Liver (tissue), 9 donors: ENCODE results near the gene TMOD2. TPM values are rescaled to one million over a fixed set of nuclear protein-coding genes. Genes with fewer than 3 reads are reported as not detected.

Experiments
- DNase-seq: peaks from one replicate; pipeline ENCODE4 v3.0.0-alpha.2; 2017; ENCODE audit warnings: low spot score
- H3K27ac ChIP-seq, 2 donors: one replicate each; pipeline ENCODE4 v1.7.0; 2013; ENCODE audit warnings: inconsistent platforms in 2 of 2, low read length in 2 of 2, control low read depth in 1 of 2, low read depth in 1 of 2, mild to moderate bottlenecking in 1 of 2
- H3K27me3 ChIP-seq, 4 donors: one replicate each; pipeline versions ENCODE4 v1.6.1 to v1.7.0; 2013; ENCODE audit warnings: low read length in 3 of 4, inconsistent platforms in 1 of 4, mild to moderate bottlenecking in 1 of 4, moderate library complexity in 1 of 4; ENCODE audit not compliant: control insufficient read depth in 4 of 4, insufficient read depth in 4 of 4
- H3K36me3 ChIP-seq, 4 donors: one replicate each; pipeline versions ENCODE4 v1.6.1 to v1.7.0; 2013; ENCODE audit warnings: low read length in 3 of 4, mild to moderate bottlenecking in 3 of 4, low read depth in 1 of 4, moderate library complexity in 1 of 4; ENCODE audit not compliant: control insufficient read depth in 4 of 4, insufficient read depth in 3 of 4
- H3K4me1 ChIP-seq, 4 donors: one replicate each; pipeline versions ENCODE4 v1.6.1 to v1.7.0; 2013; ENCODE audit warnings: low read length in 3 of 4, mild to moderate bottlenecking in 3 of 4, moderate library complexity in 1 of 4; ENCODE audit not compliant: control insufficient read depth in 4 of 4, insufficient read depth in 4 of 4
- H3K4me3 ChIP-seq, 3 donors: one replicate each; pipeline versions ENCODE4 v1.6.1 to v1.7.0; 2013; ENCODE audit warnings: low read length in 3 of 3, control low read depth in 1 of 3, low read depth in 1 of 3, mild to moderate bottlenecking in 1 of 3
- H3K9ac ChIP-seq, 2 donors: one replicate each; pipeline ENCODE4 v1.7.0; 2013; ENCODE audit warnings: low read length in 2 of 2, mild to moderate bottlenecking in 2 of 2, moderate library complexity in 2 of 2, control low read depth in 1 of 2, low read depth in 1 of 2
- H3K9me3 ChIP-seq, 4 donors: one replicate each; pipeline versions ENCODE4 v1.6.1 to v1.7.0; 2013; ENCODE audit warnings: low read length in 3 of 4; ENCODE audit not compliant: control insufficient read depth in 4 of 4
- CTCF ChIP-seq: fragments of 150-350 bp; IDR thresholded peaks from 2 replicates; pipeline ENCODE4 v1.5.1; 2017; ENCODE audit warnings: improper control_type of control experiment, low read depth, low read length; ENCODE audit not compliant: missing input control
- EGR1 ChIP-seq, 2 donors: IDR thresholded peaks; 2 replicates each; pipeline ENCODE4 v1.6.1; 2016 to 2018; ENCODE audit warnings: antibody characterized with exemption in 2 of 2, low read depth in 2 of 2
- FOXA1 ChIP-seq: IDR thresholded peaks from 2 replicates; pipeline ENCODE4 v1.6.1; 2016; ENCODE audit warnings: antibody characterized with exemption
- FOXA2 ChIP-seq: IDR thresholded peaks from 2 replicates; pipeline ENCODE4 v1.6.1; 2016; ENCODE audit warnings: antibody characterized with exemption
- GABPA ChIP-seq, 2 donors: IDR thresholded peaks in 1 of 2; conservative IDR thresholded peaks in 1 of 2; 2 replicates each; pipeline ENCODE4 v1.6.1; 2016; ENCODE audit warnings: antibody characterized with exemption in 2 of 2, mild to moderate bottlenecking in 1 of 2, moderate library complexity in 1 of 2
- HNF4A ChIP-seq, 2 donors: conservative IDR thresholded peaks; 2 replicates each; pipeline ENCODE4 v1.6.1; 2016; ENCODE audit warnings: antibody characterized with exemption in 2 of 2, mild to moderate bottlenecking in 2 of 2
- HNF4G ChIP-seq: IDR thresholded peaks from 2 replicates; pipeline ENCODE4 v1.6.1; 2016; ENCODE audit warnings: antibody characterized with exemption
- JUND ChIP-seq, 2 donors: IDR thresholded peaks; 2 replicates each; pipeline ENCODE4 v1.6.1; 2016; ENCODE audit warnings: antibody characterized with exemption in 2 of 2
- NR2F2 ChIP-seq: IDR thresholded peaks from 2 replicates; pipeline ENCODE4 v1.6.1; 2016; ENCODE audit warnings: antibody characterized with exemption
- RAD21 ChIP-seq, 2 donors: IDR thresholded peaks; 2 replicates each; pipeline ENCODE4 v1.6.1; 2016; ENCODE audit warnings: antibody characterized with exemption in 2 of 2, mild to moderate bottlenecking in 2 of 2
- RXRA ChIP-seq, 2 donors: IDR thresholded peaks; 2 replicates each; pipeline ENCODE4 v1.6.1; 2017 to 2018; ENCODE audit warnings: antibody characterized with exemption in 2 of 2, mild to moderate bottlenecking in 1 of 2
- YY1 ChIP-seq: IDR thresholded peaks from 2 replicates; pipeline ENCODE4 v1.6.1; 2016; ENCODE audit warnings: antibody characterized with exemption, mild to moderate bottlenecking
- WGBS: extraction: QIAGEN DNeasy Blood & Tissue Kit; methylation state at CpG from one replicate; pipeline ENCODE4 v1.1.7; 2013; 5-methylcytosine and 5-hydroxymethylcytosine counted together
- polyA plus RNA-seq, 2 donors: library from polyadenylated mRNA; stranded (reverse) in 1 of 2; unstranded in 1 of 2; fragments of 200-250 nt in 1 of 2; fragments of >200 nt in 1 of 2; fragmentation: Nextera tagmentation in 1 of 2; extraction: Ambion mirVana in 1 of 2; gene quantifications; one replicate each; pipeline versions ENCODE4 v1.2.1 to v1.2.3, GENCODE V29; 2013 to 2015
- total RNA-seq, 2 donors: library from RNA; depleted of rRNA; stranded (reverse); fragments of >200 nt; gene quantifications; one replicate each; pipeline ENCODE4 v1.2.3, GENCODE V29; 2014
- TF ChIP-seq, protein P1 (sequence below): IDR thresholded peaks from 2 replicates; pipeline ENCODE4 v1.6.1; 2016; ENCODE audit warnings: antibody characterized with exemption
- TF ChIP-seq, protein P2 (sequence below): IDR thresholded peaks from 2 replicates; pipeline ENCODE4 v1.6.1; 2016; ENCODE audit warnings: antibody characterized with exemption
- TF ChIP-seq, protein P3 (sequence below): IDR thresholded peaks from 2 replicates; pipeline ENCODE4 v1.6.1; 2016; ENCODE audit warnings: antibody characterized with exemption
- TF ChIP-seq, protein P4 (sequence below): IDR thresholded peaks from 2 replicates; pipeline ENCODE4 v1.6.1; 2016; ENCODE audit warnings: antibody characterized with exemption, mild to moderate bottlenecking
- donor health status: healthy.
- donor health status: healthy.
- donor health status: healthy.
- donor health status: healthy.
- donor health status: healthy.

Gene TMOD2
- total and polyA plus RNA-seq, 4 donors = 0.46 to 2.1 (median 1.1) TPM

DNA sequence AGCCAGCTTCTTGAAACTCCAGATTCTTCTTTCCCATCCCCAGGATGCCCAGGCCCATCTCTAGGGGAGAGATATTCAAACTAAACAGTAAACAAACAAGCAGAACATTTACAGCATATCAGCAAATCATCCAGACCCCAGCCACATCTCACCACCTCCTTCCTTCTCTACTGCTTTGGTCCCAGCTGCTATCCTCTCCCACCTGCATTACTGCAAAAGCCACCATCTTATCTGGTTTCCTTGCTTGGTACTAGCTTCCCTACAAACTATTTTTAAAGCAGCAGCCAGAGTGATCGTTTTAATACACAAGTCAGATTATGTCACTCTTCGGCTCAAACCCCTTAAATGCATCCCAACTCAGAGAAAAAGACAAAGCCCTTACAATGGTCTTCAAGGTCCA, 18.8 kb upstream of the TMOD2 start:
- H3K9me3 ChIP-seq = no peaks in the 10 kb centered on the region
- H3K27me3 ChIP-seq = no peaks in the 10 kb centered on the region
- H3K36me3 ChIP-seq = no peaks in the 10 kb centered on the region
- H3K4me3 ChIP-seq = no peak overlapping the region
- 79% methylated on average over 2 of the region's 2 CpGs for WGBS
- DNase-seq = no peak
- H3K9ac ChIP-seq = no peak overlapping the region
- H3K27ac ChIP-seq = peak overlapping the region; percentile 16 to 88
- no peak for TF ChIP-seq JUND (IDR thresholded peaks at IDR 0.05)
- TF ChIP-seq, protein P1, sequence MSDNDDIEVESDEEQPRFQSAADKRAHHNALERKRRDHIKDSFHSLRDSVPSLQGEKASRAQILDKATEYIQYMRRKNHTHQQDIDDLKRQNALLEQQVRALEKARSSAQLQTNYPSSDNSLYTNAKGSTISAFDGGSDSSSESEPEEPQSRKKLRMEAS = no peak
- no peak for TF ChIP-seq RXRA (IDR thresholded peaks at IDR 0.05)
- no peak for TF ChIP-seq EGR1 (IDR thresholded peaks at IDR 0.05; ENCODE audit: low read depth in 2 of 2)
- TF ChIP-seq, protein P2, sequence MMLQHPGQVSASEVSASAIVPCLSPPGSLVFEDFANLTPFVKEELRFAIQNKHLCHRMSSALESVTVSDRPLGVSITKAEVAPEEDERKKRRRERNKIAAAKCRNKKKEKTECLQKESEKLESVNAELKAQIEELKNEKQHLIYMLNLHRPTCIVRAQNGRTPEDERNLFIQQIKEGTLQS = no peak
- TF ChIP-seq HNF4A (conservative IDR thresholded peaks at IDR 0.05) = no peak
- TF ChIP-seq RAD21 (IDR thresholded peaks at IDR 0.05) = no peak
- TF ChIP-seq FOXA1 = no peak
- TF ChIP-seq NR2F2 = no peak
- TF ChIP-seq YY1 = no peak
- no peak for TF ChIP-seq GABPA (IDR thresholded peaks at IDR 0.05 in 1 of 2, conservative IDR thresholded peaks at IDR 0.05 in 1 of 2)
- no peak for TF ChIP-seq FOXA2
- TF ChIP-seq, protein P3, sequence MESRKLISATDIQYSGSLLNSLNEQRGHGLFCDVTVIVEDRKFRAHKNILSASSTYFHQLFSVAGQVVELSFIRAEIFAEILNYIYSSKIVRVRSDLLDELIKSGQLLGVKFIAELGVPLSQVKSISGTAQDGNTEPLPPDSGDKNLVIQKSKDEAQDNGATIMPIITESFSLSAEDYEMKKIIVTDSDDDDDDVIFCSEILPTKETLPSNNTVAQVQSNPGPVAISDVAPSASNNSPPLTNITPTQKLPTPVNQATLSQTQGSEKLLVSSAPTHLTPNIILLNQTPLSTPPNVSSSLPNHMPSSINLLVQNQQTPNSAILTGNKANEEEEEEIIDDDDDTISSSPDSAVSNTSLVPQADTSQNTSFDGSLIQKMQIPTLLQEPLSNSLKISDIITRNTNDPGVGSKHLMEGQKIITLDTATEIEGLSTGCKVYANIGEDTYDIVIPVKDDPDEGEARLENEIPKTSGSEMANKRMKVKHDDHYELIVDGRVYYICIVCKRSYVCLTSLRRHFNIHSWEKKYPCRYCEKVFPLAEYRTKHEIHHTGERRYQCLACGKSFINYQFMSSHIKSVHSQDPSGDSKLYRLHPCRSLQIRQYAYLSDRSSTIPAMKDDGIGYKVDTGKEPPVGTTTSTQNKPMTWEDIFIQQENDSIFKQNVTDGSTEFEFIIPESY = no peak
- no peak for TF ChIP-seq HNF4G
- TF ChIP-seq CTCF = no peak
- TF ChIP-seq, protein P4, sequence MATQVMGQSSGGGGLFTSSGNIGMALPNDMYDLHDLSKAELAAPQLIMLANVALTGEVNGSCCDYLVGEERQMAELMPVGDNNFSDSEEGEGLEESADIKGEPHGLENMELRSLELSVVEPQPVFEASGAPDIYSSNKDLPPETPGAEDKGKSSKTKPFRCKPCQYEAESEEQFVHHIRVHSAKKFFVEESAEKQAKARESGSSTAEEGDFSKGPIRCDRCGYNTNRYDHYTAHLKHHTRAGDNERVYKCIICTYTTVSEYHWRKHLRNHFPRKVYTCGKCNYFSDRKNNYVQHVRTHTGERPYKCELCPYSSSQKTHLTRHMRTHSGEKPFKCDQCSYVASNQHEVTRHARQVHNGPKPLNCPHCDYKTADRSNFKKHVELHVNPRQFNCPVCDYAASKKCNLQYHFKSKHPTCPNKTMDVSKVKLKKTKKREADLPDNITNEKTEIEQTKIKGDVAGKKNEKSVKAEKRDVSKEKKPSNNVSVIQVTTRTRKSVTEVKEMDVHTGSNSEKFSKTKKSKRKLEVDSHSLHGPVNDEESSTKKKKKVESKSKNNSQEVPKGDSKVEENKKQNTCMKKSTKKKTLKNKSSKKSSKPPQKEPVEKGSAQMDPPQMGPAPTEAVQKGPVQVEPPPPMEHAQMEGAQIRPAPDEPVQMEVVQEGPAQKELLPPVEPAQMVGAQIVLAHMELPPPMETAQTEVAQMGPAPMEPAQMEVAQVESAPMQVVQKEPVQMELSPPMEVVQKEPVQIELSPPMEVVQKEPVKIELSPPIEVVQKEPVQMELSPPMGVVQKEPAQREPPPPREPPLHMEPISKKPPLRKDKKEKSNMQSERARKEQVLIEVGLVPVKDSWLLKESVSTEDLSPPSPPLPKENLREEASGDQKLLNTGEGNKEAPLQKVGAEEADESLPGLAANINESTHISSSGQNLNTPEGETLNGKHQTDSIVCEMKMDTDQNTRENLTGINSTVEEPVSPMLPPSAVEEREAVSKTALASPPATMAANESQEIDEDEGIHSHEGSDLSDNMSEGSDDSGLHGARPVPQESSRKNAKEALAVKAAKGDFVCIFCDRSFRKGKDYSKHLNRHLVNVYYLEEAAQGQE = no peak
- H3K4me1 ChIP-seq = peaks cover 3 to 38% (median 29%) of the 10 kb centered on the region in 4 donors
